Lung (tissue), 12 donors: ENCODE data around the gene PHF12. TPM values are rescaled to one million over a fixed set of nuclear protein-coding genes. Genes with fewer than 3 reads are reported as not detected.

Experiments used
- ATAC-seq: fragments of 200-7000 bp; cut with Tn5 transposase; one replicate; pipeline ENCODE4 v1.9.1; 2020; ENCODE audit warnings: moderate number of reproducible peaks; ENCODE audit not compliant: insufficient read depth, low FRiP score
- DNase-seq, 3 donors: peaks; one replicate each; pipeline ENCODE4 v3.0.0-alpha.2; 2013 to 2017
- H3K27ac ChIP-seq, 2 donors: one replicate each; pipeline ENCODE4 v1.5.1; 2013; ENCODE audit warnings: mild to moderate bottlenecking in 2 of 2, moderate library complexity in 2 of 2, control low read depth in 1 of 2, inconsistent platforms in 1 of 2, low read depth in 1 of 2, low read length in 1 of 2
- H3K27me3 ChIP-seq, 3 donors: one replicate each; pipeline ENCODE4 v1.5.1; 2013; ENCODE audit warnings: low read length in 2 of 3; ENCODE audit not compliant: control insufficient read depth in 3 of 3, insufficient read depth in 3 of 3
- H3K36me3 ChIP-seq, 4 donors: one replicate each; pipeline ENCODE4 v1.5.1; 2013; ENCODE audit warnings: low read length in 4 of 4, mild to moderate bottlenecking in 1 of 4, moderate library complexity in 1 of 4; ENCODE audit not compliant: control insufficient read depth in 4 of 4, insufficient read depth in 4 of 4
- H3K4me1 ChIP-seq, 5 donors: one replicate each; pipeline ENCODE4 v1.5.1; 2013; ENCODE audit warnings: low read length in 5 of 5, mild to moderate bottlenecking in 2 of 5, moderate library complexity in 1 of 5; ENCODE audit not compliant: control insufficient read depth in 5 of 5, insufficient read depth in 5 of 5
- H3K4me3 ChIP-seq: one replicate; pipeline ENCODE4 v1.5.1; 2013; ENCODE audit warnings: mild to moderate bottlenecking, control low read depth, moderate library complexity
- H3K9ac ChIP-seq, 2 donors: one replicate each; pipeline ENCODE4 v1.5.1; 2013; ENCODE audit warnings: low read length in 2 of 2, control low read depth in 1 of 2; ENCODE audit not compliant: insufficient read depth in 1 of 2
- H3K9me3 ChIP-seq, 4 donors: one replicate each; pipeline ENCODE4 v1.5.1; 2013; ENCODE audit warnings: low read length in 3 of 4, mild to moderate bottlenecking in 1 of 4, moderate library complexity in 1 of 4; ENCODE audit not compliant: control insufficient read depth in 4 of 4, insufficient read depth in 3 of 4
- CTCF ChIP-seq: IDR thresholded peaks from 2 replicates; pipeline ENCODE4 v1.5.1; 2012; ENCODE audit warnings: mild to moderate bottlenecking; ENCODE audit errors: control extremely low read depth, extremely low read depth
- WGBS, 2 donors: extraction: QIAGEN DNeasy Blood & Tissue Kit; methylation state at CpG; one replicate each; pipeline ENCODE4 v1.1.7; 2013; 5-methylcytosine and 5-hydroxymethylcytosine counted together
- polyA plus RNA-seq, 2 donors: library from polyadenylated mRNA; stranded (reverse); fragments of 200-250 nt; gene quantifications; one replicate each; pipeline ENCODE4 v1.2.1, GENCODE V29; 2013
- total RNA-seq, 2 donors: library from RNA; depleted of rRNA in 1 of 2; stranded (reverse); fragments of >200 nt in 1 of 2; gene quantifications; one replicate each; pipeline ENCODE4 v1.2.1, GENCODE V29; 2014 to 2021
- donor health status: control.
- donor health status: control.
- donor health status: Bipolar disorder and iron deficiency.
- donor health status: healthy.
- donor health status: DM: yes; HTN: yes; CAD: no.

The PHF12 gene
- total and polyA plus RNA-seq, 4 donors: 12.6 to 59.1 (median 37.3) TPM

GRCh38 chr17:28947639-28948038 is 3.7 kb downstream of the PHF12 start:
- H3K9ac ChIP-seq: peak overlapping the region in 1 of 2 donors; percentile 35
- peaks cover 0 to 7% (median 2%) of the 10 kb centered on the region in 4 donors for H3K36me3 ChIP-seq
- WGBS, 2 donors: 44 to 63% methylated on average over 3 of the region's 3 CpGs
- no peaks in the 10 kb centered on the region for H3K27me3 ChIP-seq
- H3K9me3 ChIP-seq: no peaks in the 10 kb centered on the region
- ATAC-seq: no peak
- DNase-seq: no peak
- H3K27ac ChIP-seq: no peak overlapping the region
- no peak overlapping the region for H3K4me3 ChIP-seq
- no peak for TF ChIP-seq CTCF
- H3K4me1 ChIP-seq: peaks cover 0 to 32% (median 22%) of the 10 kb centered on the region in 5 donors

- Histone ChIP-seq H3K27ac (no peak overlapping the region), H3K36me3 (peaks cover 0 to 7% (median 2%) of the 10 kb centered on the region in 4 donors), H3K4me1 (peaks cover 0 to 32% (median 21%) of the 10 kb centered on the region in 5 donors), H3K4me3 (no peak overlapping the region), H3K9me3 (no peaks in the 10 kb centered on the region), H3K9ac (no peak overlapping the region), H3K27me3 (no peaks in the 10 kb centered on the region)
- ATAC-seq (no peak), DNase-seq (no peak)
- 40 to 50% methylated on average over 4 of the region's 4 CpGs for whole genome bisulfite sequencing, 2 donors
- TF ChIP-seq CTCF: no peak
Observed at GRCh38 chr17:28946239-28946638, 5.1 kb downstream of the PHF12 start.

GRCh38 chr17:28944862-28945741 is 6.2 kb downstream of the PHF12 start:
- ATAC-seq (no peak), DNase-seq (no peak)
- peaks cover 0 to 7% (median 2%) of the 10 kb centered on the region in 4 donors for H3K36me3 ChIP-seq
- peaks cover 0 to 44% (median 21%) of the 10 kb centered on the region in 5 donors for H3K4me1 ChIP-seq
- no peak overlapping the region for H3K9ac ChIP-seq
- no peak for TF ChIP-seq CTCF
- H3K27ac ChIP-seq: peak overlapping the region in 1 of 2 donors; percentile 75
- H3K27me3 ChIP-seq: no peaks in the 10 kb centered on the region
- WGBS, 2 donors: 70 to 85% methylated on average over 8 of the region's 8 CpGs
- no peak overlapping the region for H3K4me3 ChIP-seq
- H3K9me3 ChIP-seq: no peaks in the 10 kb centered on the region
